H1 (cell line): ENCODE results near the gene CYP27C1. TPM values are rescaled to one million over a fixed set of nuclear protein-coding genes. Genes with fewer than 3 reads are reported as not detected.

Experiments
- GTF2F1 ChIP-seq: IDR thresholded peaks from 2 replicates; pipeline ENCODE4 v1.6.1; 2012; ENCODE audit warnings: low read depth, low read length, improper control_type of control experiment, borderline replicate concordance
- NANOG ChIP-seq: IDR thresholded peaks from 2 replicates; pipeline ENCODE4 v1.6.1; 2011; ENCODE audit warnings: low read length, low read depth, mild to moderate bottlenecking, inconsistent platforms; ENCODE audit not compliant: insufficient read depth, poor library complexity, severe bottlenecking
- polyA plus RNA-seq, 7 experiments: library from polyadenylated mRNA; depleted of rRNA in 3 of 7; stranded (reverse) in 5 of 7; unstranded in 2 of 7; fragments of >200 nt in 5 of 7; fragments of 200-250 nt in 2 of 7; gene quantifications; 1 replicate in 5 of 7; 2 replicates in 1 of 7; 4 replicates in 1 of 7; pipeline versions ENCODE4 v1.2.1 to v1.2.3, GENCODE V29; 2011 to 2013; ENCODE audit warnings: missing spikeins in 2 of 7, mixed read lengths in 2 of 7
- total RNA-seq: library from RNA; stranded (reverse); fragmentation: NEBNext Ultra II Directional; extraction: Animal tissue kit (Norgen Biotek cat#: 25700); gene quantifications from 2 replicates; pipeline ENCODE4 v1.2.1, GENCODE V29; 2021

CYP27C1 gene
- total and polyA plus RNA-seq, 2 of the 8 experiments (the other 6 are each of a cell fraction or from before 2014, with no cell fraction given) = 1.3 to 3.2 TPM

DNA sequence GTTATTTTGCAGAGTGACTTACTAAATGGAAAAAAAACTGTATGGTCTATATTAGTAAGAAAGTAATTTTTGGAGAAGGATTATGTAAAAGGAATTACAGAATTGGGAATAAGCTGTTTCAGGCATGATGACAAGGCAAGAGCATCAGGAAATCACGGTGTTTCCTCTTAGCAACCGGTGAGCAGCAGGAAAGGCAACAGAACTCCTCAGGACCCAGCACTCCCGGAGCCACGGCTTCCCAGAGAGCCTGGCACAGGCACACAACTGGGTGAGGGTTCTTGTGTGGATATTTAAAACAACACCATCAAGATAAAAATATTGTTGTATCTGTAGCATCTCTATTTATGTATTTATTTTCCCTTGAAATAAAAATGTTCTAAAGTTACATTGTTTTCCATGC, 34.4 kb downstream of the CYP27C1 start (continued):
- TF ChIP-seq NANOG (no peak), GTF2F1 (no peak)
